HS-5 (cell line): ENCODE data around the gene WNT1.

Experiments
- DNase-seq: peaks from one replicate; pipeline ENCODE4 v3.0.0-alpha.2; 2012; ENCODE audit warnings: low read depth

WNT1 gene

DNA sequence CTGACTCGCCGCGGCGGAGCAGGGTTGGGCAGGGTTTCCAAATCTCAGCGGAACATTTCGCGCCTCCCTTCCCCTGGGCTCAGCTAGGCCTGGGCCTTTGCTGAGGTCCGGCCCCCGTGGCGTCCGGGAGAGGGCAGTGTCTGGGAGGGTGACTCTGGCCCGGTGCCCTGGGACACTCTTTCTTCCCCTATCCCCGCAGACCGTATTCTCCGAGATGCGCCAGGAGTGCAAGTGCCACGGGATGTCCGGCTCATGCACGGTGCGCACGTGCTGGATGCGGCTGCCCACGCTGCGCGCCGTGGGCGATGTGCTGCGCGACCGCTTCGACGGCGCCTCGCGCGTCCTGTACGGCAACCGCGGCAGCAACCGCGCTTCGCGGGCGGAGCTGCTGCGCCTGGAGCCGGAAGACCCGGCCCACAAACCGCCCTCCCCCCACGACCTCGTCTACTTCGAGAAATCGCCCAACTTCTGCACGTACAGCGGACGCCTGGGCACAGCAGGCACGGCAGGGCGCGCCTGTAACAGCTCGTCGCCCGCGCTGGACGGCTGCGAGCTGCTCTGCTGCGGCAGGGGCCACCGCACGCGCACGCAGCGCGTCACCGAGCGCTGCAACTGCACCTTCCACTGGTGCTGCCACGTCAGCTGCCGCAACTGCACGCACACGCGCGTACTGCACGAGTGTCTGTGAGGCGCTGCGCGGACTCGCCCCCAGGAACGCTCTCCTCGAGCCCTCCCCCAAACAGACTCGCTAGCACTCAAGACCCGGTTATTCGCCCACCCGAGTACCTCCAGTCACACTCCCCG lies 3.0 kb downstream of the WNT1 start:
- DNase-seq = no peak

DNA sequence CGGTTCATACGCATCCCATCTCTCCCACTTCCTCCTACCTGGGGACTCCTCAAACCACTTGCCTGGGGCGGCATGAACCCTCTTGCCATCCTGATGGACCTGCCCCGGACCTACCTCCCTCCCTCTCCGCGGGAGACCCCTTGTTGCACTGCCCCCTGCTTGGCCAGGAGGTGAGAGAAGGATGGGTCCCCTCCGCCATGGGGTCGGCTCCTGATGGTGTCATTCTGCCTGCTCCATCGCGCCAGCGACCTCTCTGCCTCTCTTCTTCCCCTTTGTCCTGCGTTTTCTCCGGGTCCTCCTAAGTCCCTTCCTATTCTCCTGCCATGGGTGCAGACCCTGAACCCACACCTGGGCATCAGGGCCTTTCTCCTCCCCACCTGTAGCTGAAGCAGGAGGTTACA lies 3.6 kb downstream of the WNT1 start:
- no peak for DNase-seq

DNA sequence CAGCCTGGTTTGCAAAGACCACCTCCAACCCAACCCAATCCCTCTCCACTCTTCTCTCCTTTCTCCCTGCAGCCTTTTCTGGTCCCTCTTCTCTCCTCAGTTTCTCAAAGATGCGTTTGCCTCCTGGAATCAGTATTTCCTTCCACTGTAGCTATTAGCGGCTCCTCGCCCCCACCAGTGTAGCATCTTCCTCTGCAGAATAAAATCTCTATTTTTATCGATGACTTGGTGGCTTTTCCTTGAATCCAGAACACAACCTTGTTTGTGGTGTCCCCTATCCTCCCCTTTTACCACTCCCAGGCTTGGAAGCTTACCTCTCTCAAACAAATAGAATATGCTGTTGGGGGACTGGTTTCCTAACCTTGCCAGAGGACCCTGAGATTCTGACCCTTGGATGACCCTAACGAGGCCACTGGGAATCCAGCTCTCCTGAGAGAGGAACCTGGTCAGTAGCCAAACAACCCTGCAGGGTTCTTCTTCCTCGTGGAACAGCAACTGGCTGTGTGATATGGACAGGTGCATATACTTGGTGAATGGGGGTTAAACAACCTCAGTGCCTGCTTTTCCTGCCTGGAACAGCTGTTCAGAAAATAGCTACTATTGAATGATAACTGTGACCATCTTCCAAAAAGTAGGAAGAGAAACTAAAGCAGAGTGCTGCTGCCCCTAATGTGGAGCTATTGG lies 4.4 kb downstream of the WNT1 start:
- DNase-seq = no peak

DNA sequence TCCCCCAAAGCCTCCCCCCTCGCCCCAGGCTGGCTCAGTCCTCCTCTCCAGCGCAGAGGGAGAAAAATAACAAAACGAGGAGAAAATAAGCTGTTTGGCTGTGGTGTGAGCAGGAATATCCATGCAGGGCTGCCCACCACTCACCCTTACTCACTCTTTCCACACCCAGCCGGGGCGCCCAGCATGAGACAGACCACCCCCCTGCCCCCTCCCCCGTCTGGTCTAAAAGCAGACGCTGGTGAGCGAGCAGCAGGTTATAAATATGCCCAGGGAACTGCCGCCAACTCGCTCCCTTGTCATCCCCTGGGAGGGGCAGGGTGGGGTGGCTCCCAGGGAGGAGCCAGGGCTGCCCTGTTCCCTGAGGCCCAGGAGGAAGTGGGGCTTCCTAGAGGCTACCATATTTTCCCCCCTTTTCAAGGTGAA lies 7.4 kb downstream of the WNT1 start:
- no peak for DNase-seq

DNA sequence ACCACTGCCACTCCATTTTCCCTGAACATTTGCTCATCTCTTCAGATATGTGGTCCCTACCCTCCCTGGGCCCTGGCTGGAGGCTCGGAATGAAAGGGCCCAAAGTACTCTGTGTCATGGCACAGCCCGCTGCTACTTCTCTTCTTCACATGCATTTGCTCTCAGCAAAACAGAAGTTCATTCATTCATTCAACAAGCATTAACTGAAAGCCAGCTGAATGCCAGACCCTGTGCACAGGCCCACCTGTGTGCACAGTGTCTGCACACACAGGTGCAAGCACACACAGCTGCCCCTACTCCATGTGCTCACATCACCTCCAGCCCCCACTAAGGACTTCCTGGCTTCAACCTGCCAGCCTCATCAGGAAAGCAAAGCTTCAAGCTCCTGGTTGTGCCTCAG lies 7.8 kb downstream of the WNT1 start:
- DNase-seq = no peak

DNA sequence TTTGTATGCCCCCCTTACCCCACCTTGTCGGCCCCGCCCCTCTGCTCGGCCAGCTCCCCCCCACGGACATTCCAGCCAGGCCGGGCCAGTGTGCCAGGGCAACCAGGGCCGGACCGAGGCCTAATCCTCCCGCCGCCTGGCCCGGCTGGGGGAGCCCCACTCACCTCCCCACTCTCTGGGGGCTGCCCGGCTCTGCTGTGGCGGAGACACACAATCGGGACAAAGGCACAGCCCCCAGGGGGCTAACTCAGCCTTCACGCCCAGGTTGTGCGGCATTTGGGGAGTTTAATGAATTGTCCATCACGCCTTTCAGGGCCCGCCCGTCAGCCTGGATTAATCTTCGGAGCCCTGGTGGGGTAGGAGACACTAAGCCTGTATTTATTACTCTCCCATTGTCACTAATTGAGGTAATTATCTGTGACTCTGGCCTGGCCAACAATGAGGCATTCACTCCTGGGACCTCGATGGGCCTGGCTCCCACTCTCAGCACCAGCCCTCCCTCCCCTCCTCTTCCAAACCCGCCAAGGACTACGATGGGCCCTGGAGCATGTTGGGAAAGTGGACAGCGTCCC lies 8.7 kb downstream of the WNT1 start:
- no peak for DNase-seq

DNA sequence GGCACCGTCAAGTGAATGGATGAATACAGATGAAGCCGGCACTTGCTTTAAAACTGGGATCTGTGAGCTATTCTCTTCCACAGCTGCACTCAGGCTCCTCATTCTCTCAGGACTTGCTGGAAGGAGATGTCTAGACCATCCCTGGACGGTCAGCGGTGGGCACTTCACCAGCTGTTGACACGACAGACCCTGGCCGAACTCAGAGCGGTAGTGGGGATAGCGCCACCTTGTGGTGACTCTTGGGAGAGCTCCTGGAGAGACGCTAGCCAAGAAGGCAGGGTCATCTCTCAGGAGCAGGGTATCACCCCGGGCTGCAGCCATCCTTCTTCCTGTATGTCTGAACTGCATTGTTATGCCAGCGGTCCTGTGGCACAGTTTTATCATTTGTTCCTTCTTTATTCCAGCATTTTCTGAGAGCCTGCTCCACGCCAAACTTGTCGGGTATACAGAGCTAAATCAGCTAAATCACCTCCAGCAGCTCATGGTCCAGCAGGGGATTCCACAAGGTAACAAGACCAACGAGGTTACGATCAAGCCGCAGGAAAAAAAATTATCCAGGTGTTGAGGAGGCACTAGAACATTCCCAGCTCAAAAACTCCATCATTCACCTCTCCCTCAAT lies 10.0 kb downstream of the WNT1 start:
- no peak for DNase-seq

DNA sequence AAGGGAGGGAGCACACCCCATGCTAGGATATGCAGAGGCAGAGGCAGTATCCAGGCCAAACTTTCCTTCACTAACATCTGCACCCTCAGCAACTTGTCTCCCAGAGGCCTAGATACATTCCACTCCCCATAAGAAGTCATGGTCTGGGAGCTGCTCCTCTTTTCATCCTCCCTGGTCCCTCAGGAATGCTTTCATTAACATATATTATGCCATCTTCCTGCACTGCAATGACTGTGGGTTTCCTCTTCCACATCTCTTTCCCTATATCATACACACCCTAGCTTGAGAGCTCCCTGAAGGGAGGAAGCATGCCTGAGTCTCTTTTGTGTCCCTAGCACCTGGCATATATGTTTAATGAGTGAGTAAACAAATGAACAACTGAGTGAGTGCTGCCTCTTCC lies 12.4 kb downstream of the WNT1 start:
- no peak for DNase-seq

DNA sequence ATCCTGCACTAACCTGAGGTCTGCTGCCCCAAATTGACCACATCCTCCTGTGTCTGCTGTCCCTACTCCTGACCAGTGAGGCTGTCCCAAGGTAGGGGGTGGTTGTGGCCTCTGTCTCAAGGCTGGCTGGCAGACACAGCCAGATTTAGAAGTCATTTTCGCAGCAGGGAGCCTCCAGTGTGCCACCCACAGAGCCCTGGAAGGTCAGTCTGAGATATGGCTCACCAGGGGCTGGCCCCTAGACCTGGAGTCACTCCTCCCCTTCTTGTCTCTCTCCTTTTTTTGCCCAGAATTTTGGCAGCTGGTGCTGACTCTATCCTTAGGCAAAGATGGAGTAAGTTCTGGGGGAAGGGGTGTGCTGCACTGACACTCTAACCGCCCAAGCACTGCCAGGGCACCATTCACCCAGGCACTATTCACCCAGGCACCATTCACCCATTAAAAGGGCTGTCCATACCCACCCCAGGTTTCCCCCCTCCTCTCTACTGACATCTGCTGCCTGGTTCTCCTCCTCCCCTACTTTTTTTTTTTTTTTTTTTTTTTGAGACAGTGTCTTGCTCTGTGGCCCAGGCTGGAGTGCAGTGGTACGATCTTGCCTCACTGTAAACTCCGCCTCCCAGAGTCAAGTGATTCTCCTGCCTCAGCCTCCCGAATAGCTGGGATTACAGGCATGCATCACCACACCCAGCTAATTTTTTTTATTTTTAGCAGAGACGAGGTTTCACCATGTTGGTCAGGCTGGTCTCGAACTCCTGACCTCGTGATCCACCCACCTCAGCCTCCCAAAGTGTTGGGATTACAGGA lies 13.3 kb downstream of the WNT1 start:
- DNase-seq = no peak

DNA sequence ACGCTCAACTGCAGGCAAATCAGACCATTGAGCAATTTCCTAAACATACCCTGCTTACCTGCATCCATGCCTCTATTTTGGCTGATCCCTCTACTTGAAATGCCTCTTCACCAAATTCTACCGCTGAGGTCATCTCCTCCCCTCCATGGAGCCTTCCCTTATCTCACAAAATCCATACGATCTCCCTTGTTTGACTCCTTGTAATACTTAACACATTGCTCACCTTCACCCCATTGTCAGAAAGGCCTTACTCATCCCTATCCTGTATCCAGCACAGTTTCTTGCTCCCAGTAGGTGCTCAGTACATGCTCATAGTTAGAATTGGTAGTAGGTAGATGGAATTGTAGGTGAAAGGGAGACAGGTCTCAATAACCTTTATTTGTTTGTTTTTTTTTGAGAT lies 15.7 kb downstream of the WNT1 start:
- no peak for DNase-seq

DNA sequence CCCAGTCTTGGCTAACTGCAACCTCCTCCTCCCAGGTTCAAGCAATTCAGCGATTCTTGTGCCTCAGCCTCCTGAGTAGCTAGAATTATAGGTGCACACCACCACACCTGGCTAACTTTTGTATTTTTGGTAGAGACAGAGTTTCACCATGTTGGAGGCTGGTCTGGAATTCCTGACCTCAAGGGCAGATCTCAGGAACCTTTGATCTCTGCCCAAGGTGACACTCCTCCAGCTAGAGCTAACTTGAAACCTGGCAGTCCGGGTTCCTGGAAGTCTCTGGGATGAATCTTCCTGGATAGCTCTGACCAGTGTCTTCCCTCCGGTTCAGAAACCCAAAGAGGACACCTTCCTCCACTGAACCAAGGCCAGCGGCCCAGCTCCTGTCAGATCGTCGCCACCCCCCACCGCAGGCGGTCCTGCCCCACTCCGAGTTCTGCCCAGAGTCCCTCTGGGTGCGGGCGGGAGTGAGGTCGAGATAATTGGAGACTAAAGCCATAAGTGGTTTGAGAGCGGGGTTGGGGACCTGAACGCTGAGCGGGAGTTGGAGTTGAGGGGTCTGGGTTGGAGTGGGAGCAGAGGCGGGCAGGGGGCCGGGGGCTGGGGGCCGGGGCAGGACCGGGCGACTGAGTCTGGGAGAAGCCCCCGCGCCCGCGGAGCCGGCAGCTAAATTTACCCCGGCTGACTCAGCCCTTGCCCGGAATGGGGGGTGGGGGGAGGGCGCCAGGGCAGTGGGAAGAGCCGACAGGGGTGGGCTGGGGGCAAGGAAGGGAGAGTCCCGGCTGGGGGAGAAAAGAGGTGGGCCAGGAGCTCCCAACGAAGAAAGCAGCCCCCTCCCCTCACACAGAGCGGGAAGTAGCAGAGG lies 16.3 kb downstream of the WNT1 start:
- no peak for DNase-seq

DNA sequence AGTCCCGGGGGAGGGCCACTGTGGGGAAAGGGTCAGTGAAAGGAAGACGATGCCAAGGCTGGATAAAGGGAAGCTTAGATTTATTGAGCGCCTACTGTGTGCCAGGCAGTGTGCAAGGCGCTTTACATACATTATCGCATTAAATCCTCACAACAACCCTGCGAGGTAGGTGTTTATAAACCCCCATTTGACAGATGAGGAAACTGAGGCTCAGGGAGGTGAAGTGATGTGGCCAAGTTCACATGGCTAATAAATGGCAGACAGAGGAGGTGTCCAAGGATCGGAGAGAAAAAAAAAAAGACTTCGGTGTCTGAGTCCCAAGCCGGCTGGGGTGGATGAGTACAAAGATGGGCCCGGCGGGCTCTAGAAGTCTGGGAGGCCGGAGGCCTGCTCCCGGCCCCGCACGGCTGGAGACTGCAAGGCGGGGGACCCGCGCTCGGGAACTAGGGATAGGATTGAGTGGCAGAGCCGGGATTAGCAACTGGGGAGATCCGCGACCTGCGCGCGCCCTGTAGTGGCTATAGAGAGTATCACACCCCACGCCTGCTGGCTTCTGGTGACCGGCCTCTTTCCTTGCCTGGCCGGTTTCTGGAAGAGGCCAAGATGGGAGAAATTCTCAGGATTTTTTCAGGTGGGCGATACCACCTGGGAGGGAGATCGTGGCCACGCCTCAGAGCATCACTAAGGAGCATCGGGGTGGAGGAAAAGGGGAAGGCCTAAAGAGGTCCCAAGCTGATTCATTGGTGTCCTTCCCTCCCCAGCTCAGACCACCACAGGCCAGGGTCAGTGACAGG lies 17.2 kb downstream of the WNT1 start:
- peak; percentile 18 for DNase-seq

DNA sequence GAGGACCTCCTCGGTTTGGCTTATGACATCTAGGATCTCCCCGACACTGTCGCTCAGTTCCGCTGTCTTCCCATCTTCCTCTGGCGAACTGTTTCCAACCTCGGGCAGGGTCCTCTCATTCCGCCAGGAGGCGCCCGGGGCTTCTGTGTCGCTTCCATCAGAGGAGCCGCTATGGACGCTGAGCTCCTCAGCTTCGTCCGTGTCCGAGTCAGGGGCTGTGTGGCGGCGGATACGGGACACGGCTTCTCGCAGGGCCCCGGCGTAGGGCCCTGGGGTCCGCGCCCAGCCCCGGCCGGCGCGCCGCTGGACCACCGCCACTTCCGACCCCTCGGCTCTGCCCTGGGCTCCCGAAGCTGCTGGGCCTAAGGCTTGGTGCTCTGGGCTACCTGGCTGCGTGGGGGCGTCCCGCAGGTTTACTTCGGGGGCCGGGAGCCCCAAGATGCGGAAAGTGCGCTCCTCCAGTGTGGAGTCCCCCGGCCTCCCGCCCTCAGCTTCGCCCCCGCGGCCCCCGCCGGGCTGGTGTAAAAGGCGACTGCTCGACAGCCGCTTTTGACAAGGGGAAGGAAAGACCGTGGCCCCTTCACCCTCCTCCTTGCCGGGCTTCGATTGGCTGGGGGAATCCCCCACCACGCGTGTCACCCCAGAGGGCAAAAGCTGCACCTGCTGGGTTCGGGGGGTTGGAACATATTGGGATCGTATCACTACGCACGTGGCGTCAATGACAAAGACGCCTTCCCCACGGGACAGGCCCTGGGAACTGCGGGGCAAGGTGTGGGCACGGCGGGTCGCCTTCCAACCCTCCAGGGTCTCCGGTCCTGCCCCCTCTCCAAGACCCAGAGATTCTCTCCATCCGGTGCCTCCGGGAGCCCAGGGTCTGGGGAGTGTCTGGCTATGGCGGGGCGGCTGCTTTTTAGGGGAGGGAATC lies 18.9 kb downstream of the WNT1 start:
- no peak for DNase-seq

DNA sequence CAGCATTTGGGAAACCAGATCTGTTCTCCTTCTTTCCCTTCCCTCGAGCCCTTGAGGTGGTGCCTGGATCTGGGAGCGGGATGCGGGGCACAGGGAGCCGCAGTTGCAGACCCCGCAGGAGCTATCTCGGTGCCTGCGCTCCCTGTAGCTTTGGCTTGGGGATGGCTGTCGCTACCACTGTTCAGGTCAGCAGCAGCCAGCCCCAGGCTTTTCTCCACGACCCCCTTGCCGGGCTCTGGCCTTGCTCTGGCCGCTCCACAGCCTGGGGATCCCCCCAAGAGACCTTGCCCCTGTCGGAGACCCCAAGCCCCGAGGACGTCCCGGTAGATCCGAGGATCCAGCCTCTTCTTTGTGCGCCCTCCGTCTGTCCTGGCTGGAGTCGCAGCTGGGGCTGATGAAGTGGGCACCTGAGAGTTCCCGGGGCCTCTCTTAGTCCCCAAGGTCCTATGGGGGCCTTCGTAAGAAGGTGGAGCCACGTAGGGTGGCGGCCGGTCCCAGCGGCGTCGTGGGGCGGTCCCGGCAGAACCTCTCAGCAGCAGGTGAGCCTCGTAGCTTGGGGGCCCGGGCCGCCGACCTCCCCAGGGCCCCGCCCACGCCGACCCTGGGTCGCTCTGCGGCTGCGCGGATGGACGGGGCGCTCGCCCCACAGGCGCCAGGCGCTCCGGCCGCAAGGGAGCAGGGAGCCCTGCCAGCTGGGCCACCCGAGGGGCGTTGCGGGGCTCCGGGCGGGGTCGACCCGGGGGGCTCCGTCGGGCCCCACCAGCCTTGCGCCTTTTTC lies 19.8 kb downstream of the WNT1 start:
- no peak for DNase-seq

DNA sequence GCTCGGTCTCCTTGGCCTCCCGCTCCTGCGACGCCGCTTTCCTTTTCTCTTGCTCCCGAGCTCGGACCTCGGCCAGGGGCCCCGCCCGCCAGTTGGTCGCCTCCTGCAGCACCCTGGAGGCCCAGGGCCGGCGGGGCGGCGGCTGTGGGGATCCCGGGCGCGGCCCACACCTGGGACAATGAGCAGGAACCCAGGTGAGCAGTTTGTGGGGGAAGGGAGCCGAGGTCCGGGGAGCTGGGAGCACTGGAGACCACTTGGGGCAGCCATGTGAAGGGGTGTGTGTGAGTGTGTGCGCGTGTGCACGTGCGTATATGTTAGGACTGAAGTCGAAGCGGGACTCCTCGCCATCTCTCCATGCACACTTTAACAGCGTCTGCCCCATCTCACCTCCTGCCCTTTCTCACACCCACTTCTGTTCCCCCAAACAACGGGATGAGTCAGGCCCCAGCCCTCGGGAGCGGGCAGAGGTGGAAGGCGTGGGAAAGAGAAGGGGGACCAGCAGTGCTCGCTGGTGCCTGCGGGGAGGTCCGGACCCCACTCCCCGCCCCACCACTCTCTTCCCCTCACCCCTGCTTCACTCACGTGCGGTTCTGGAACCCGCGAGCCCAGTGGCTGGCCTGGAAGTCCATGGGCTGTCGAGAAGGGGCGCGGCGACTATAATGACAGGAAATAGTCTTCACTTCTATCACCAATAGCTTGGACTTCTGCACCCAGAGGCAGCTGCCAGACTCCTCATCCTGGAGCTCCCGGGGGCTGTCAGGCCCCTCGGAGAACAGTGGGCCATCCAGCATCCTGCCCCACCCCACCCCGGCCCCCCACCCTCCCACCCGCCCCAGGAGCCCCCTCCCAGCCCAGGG lies 20.6 kb downstream of the WNT1 start:
- no peak for DNase-seq

DNA sequence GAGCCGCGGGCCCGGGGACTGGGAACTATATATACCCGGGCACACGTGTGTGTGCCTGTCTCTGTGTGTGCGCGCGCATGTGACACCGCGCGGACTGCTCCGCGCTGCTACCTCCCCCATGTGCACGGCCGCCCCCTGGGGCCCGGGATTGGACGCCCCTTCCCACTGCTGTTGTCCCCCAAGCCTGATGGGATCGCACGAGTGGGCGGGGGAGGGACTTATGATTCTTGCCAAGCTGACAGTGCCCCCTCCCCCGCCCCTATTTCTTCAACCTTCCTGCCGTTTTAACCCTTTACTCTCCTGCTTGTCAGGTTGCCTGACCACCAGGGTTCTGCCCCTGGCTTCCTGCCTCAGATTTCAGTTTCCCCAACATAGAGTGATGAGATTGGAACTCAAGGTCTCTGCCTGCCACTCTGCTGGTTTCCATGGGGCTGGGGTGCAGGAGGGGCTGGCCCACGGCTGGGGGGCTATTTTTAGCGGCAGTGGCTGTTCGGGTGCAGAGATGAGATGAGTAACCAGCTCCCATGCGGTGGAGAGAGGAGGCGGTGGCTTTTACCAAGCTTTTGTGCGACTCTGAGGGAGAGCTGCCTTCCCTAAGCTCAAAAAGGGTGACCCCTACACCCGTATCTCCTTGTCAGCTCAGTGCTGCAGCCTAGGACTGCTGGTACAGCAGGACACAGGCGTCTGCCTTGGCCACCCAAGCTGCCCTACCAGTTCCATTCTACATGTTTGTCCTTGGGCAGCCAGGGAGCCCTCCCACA lies 21.4 kb downstream of the WNT1 start, which contains the start of gene DDN:
Gene DDN, minus strand, starts transcription at position 5 of the 761 bp plus-strand sequence. CDS start 88 bp downstream, outside the sequence.
- DNase-seq = no peak
